H9 (cell line): ENCODE results near the gene KIAA0753. TPM values are rescaled to one million over a fixed set of nuclear protein-coding genes. Genes with fewer than 3 reads are reported as not detected.
"Not testable (repeated sequence)": the region's sequence is repeated elsewhere in the genome, so short reads cannot be mapped to it uniquely, and the experiment has no call there.

Source experiments
- DNase-seq: peaks from one replicate; pipeline ENCODE4 v3.0.0-alpha.2; 2017
- H2AFZ ChIP-seq: one replicate; pipeline ENCODE4 v1.6.1; 2013; ENCODE audit warnings: mild to moderate bottlenecking, low read length, control low read depth, moderate library complexity
- H2AK5ac ChIP-seq: 2 replicates; pipeline ENCODE4 v1.6.1; 2013; ENCODE audit warnings: low read length, control low read depth, mixed read lengths; ENCODE audit not compliant: insufficient read length
- H2BK120ac ChIP-seq: one replicate; pipeline ENCODE4 v1.6.1; 2013; ENCODE audit warnings: low read depth, mild to moderate bottlenecking, low read length, control low read depth, inconsistent platforms; ENCODE audit not compliant: poor library complexity, severe bottlenecking
- H2BK12ac ChIP-seq: 2 replicates; pipeline ENCODE4 v1.6.1; 2013; ENCODE audit warnings: low read length, control low read depth, mixed read lengths, low read depth; ENCODE audit not compliant: insufficient read length
- H2BK15ac ChIP-seq: 2 replicates; pipeline ENCODE4 v1.6.1; 2013; ENCODE audit warnings: low read depth, low read length, control low read depth
- H2BK20ac ChIP-seq: one replicate; pipeline ENCODE4 v1.6.1; 2013; ENCODE audit warnings: low read depth, mild to moderate bottlenecking, low read length, control low read depth, inconsistent platforms; ENCODE audit not compliant: poor library complexity, severe bottlenecking
- H2BK5ac ChIP-seq: 2 replicates; pipeline ENCODE4 v1.6.1; 2013; ENCODE audit warnings: low read length, control low read depth, mixed read lengths; ENCODE audit not compliant: insufficient read length
- H3K14ac ChIP-seq: 2 replicates; pipeline ENCODE4 v1.6.1; 2013; ENCODE audit warnings: low read length, control low read depth; ENCODE audit not compliant: insufficient read depth
- H3K18ac ChIP-seq: 2 replicates; pipeline ENCODE4 v1.6.1; 2013; ENCODE audit warnings: low read depth, mild to moderate bottlenecking, mixed read lengths, low read length, control low read depth; ENCODE audit not compliant: insufficient read length
- H3K23ac ChIP-seq: 2 replicates; pipeline ENCODE4 v1.6.1; 2013; ENCODE audit warnings: low read length, control low read depth, mixed read lengths, low read depth; ENCODE audit not compliant: insufficient read length
- H3K23me2 ChIP-seq: 2 replicates; pipeline ENCODE4 v1.6.1; 2013; ENCODE audit warnings: low read depth, mild to moderate bottlenecking, mixed read lengths, low read length, control low read depth; ENCODE audit not compliant: insufficient read length, poor library complexity, severe bottlenecking
- H3K27ac ChIP-seq: 2 replicates; pipeline ENCODE4 v1.5.1; 2013; ENCODE audit warnings: low read length, control low read depth, mixed read lengths, low read depth; ENCODE audit not compliant: insufficient read length
- H3K27me3 ChIP-seq: 2 replicates; pipeline ENCODE4 v1.6.1; 2013; ENCODE audit warnings: low read length, control low read depth, inconsistent platforms; ENCODE audit not compliant: insufficient read depth
- H3K4ac ChIP-seq: 2 replicates; pipeline ENCODE4 v1.6.1; 2013; ENCODE audit warnings: low read depth, mild to moderate bottlenecking, control low read depth, inconsistent platforms, low read length, moderate library complexity
- H3K4me1 ChIP-seq: 2 replicates; pipeline ENCODE4 v1.6.1; 2013; ENCODE audit warnings: low read length, control low read depth, inconsistent platforms; ENCODE audit not compliant: insufficient read depth
- H3K4me2 ChIP-seq: 2 replicates; pipeline ENCODE4 v1.6.1; 2013; ENCODE audit warnings: low read length, control low read depth, mixed read lengths; ENCODE audit not compliant: insufficient read length, insufficient read depth
- H3K56ac ChIP-seq: 2 replicates; pipeline ENCODE4 v1.6.1; 2013; ENCODE audit warnings: low read depth, mild to moderate bottlenecking, mixed read lengths, low read length, control low read depth; ENCODE audit not compliant: insufficient read length
- H3K79me1 ChIP-seq: 2 replicates; pipeline ENCODE4 v1.6.1; 2013; ENCODE audit warnings: low read depth, mild to moderate bottlenecking, moderate library complexity, low read length, control low read depth, inconsistent platforms; ENCODE audit not compliant: insufficient read depth, poor library complexity, severe bottlenecking
- H3K79me2 ChIP-seq: 2 replicates; pipeline ENCODE4 v1.6.1; 2013; ENCODE audit warnings: low read length, control low read depth, inconsistent platforms; ENCODE audit not compliant: insufficient read depth
- H3K9ac ChIP-seq: 2 replicates; pipeline ENCODE4 v1.6.1; 2013; ENCODE audit warnings: low read length, control low read depth, mixed read lengths; ENCODE audit not compliant: insufficient read length; ENCODE audit errors: extremely low read depth
- H3K9me3 ChIP-seq: one replicate; pipeline ENCODE4 v1.6.1; 2013; ENCODE audit warnings: low read depth, low read length, inconsistent platforms; ENCODE audit not compliant: control insufficient read depth
- H3T11ph ChIP-seq: one replicate; pipeline ENCODE4 v1.6.1; 2013; ENCODE audit warnings: mild to moderate bottlenecking, low read length, control low read depth, inconsistent platforms
- H4K20me1 ChIP-seq: one replicate; pipeline ENCODE4 v1.6.1; 2013; ENCODE audit not compliant: control insufficient read depth, insufficient read length, insufficient read depth
- H4K5ac ChIP-seq: 2 replicates; pipeline ENCODE4 v1.6.1; 2013; ENCODE audit warnings: low read depth, mild to moderate bottlenecking, mixed read lengths, low read length, control low read depth; ENCODE audit not compliant: insufficient read length
- H4K8ac ChIP-seq: replicated peaks from 2 replicates; pipeline ENCODE4 v1.6.1; 2013; ENCODE audit warnings: low read length, control low read depth, mixed read lengths, low read depth; ENCODE audit not compliant: insufficient read length
- H4K91ac ChIP-seq: 2 replicates; pipeline ENCODE4 v1.6.1; 2013; ENCODE audit warnings: low read depth, mild to moderate bottlenecking, moderate library complexity, mixed read lengths, low read length, control low read depth; ENCODE audit not compliant: insufficient read length
- H3K27ac Mint-ChIP-seq, 3 experiments: 2 replicates in 2 of 3; 3 replicates in 1 of 3; pipeline ENCODE4 v1.8.0; 2020 to 2021; ENCODE audit warnings: mixed read lengths in 3 of 3, mild to moderate bottlenecking in 1 of 3, moderate library complexity in 1 of 3
- H3K27me3 Mint-ChIP-seq: 2 replicates; pipeline ENCODE4 v1.8.0; 2021; ENCODE audit warnings: low read depth, mild to moderate bottlenecking, moderate library complexity, mixed read lengths
- H3K36me3 Mint-ChIP-seq, 3 experiments: 2 replicates in 2 of 3; 3 replicates in 1 of 3; pipeline ENCODE4 v1.8.0; 2020 to 2021; ENCODE audit warnings: low read depth in 3 of 3, mixed read lengths in 3 of 3; ENCODE audit not compliant: insufficient read depth in 1 of 3
- H3K4me1 Mint-ChIP-seq, 2 experiments: 2 replicates each; pipeline ENCODE4 v1.8.0; 2020; ENCODE audit warnings: mixed read lengths in 2 of 2
- H3K4me3 Mint-ChIP-seq, 2 experiments: 2 replicates in 1 of 2; 3 replicates in 1 of 2; pipeline ENCODE4 v1.8.0; 2020 to 2021; ENCODE audit warnings: mild to moderate bottlenecking in 2 of 2, mixed read lengths in 2 of 2, moderate library complexity in 1 of 2
- H3K9me3 Mint-ChIP-seq, 2 experiments: 2 replicates in 1 of 2; 3 replicates in 1 of 2; pipeline ENCODE4 v1.8.0; 2020; ENCODE audit warnings: mild to moderate bottlenecking in 2 of 2, mixed read lengths in 2 of 2, moderate library complexity in 1 of 2
- WGBS: extraction: QIAGEN DNeasy Blood & Tissue Kit; methylation state at CpG from one replicate; pipeline ENCODE4 v1.1.7; 2013; ENCODE audit warnings: missing lambda C conversion rate, low lambda C conversion rate, mixed read lengths; ENCODE audit not compliant: insufficient read length; ENCODE audit errors: extremely low coverage; 5-methylcytosine and 5-hydroxymethylcytosine counted together
- total RNA-seq: library from RNA; stranded (reverse); gene quantifications from 2 replicates; pipeline ENCODE4 v1.2.1, GENCODE V29; 2021
- TF ChIP-seq, protein P1 (sequence below): fragments of 200-600 bp; sonication (generic); conservative IDR thresholded peaks from 3 replicates; pipeline ENCODE4 v1.8.0; 2021; ENCODE audit warnings: antibody characterized with exemption, mild to moderate bottlenecking

KIAA0753 gene
- total RNA-seq, 1 experiment from 2014 or later: 37.2 TPM

DNA sequence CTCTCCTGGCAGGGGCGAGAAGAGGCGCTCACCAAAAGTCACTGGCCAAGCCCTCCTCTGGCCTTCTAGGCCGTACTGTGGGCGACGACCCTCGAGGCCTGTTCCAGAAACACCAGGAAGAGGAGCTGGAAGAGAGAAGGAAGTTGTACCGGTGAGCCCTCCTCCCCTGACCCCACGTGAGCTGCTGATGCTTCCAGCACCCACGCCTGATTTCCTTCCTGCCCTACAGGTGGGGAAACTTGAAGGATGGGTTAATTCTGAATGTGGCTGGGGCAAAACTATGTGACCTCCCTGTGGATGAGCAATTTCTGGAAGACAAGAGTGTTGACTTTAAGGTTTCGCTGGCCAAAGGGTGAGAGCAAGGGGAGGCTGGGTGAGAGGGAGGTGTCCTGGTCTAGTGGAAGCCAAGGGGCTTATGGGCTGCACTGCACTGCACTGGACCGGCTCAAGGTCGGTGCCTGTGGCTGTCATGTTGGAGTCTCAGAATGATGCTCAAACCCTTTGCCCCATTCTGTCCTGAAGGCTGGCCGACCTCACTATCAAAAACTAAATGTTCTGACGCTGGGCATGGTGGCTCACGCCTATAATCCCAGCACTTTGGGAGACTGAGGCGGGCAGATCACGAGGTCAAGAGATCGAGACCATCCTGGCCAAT, 17.2 kb upstream of the KIAA0753 start:
- Mint-ChIP-seq H3K4me1 (peaks cover 31 to 32% of the 10 kb centered on the region in 2 experiments), H3K27ac (no peak overlapping the region), H3K36me3 (peaks cover 0 to 1% (median 0%) of the 10 kb centered on the region in 3 experiments; a peak in 1 of 7 replicates), H3K27me3 (peaks cover 85% of the 10 kb centered on the region), H3K9me3 (no peaks in the 10 kb centered on the region; a peak in 2 of 5 replicates), H3K4me3 (peak overlapping the region; percentile 70 to 80)
- H3K27ac ChIP-seq: no peak overlapping the region
- H3K14ac ChIP-seq: no peak overlapping the region
- H3K4me2 ChIP-seq: peak overlapping the region; percentile 11
- H3K79me1 ChIP-seq: no peaks in the 10 kb centered on the region
- H2AFZ ChIP-seq: no peak overlapping the region
- H4K91ac ChIP-seq: no peak overlapping the region
- H3K9ac ChIP-seq: no peak overlapping the region
- no peak overlapping the region for H3K56ac ChIP-seq
- H3K4ac ChIP-seq: no peak overlapping the region
- no peaks in the 10 kb centered on the region for H3K79me2 ChIP-seq
- peaks cover 10% of the 10 kb centered on the region for H3K23me2 ChIP-seq
- peak; percentile 48 for DNase-seq
- no peak overlapping the region for H2AK5ac ChIP-seq
- H2BK5ac ChIP-seq: no peak overlapping the region
- no peak overlapping the region for H2BK12ac ChIP-seq
- H4K5ac ChIP-seq: no peak overlapping the region
- no peak overlapping the region for H2BK15ac ChIP-seq
- peaks cover 14% of the 10 kb centered on the region; the same call in 1 of the 2 replicates for H3K27me3 ChIP-seq
- peaks cover 2% of the 10 kb centered on the region; the same call in 1 of the 2 replicates for H3K4me1 ChIP-seq
- TF ChIP-seq, protein P1, sequence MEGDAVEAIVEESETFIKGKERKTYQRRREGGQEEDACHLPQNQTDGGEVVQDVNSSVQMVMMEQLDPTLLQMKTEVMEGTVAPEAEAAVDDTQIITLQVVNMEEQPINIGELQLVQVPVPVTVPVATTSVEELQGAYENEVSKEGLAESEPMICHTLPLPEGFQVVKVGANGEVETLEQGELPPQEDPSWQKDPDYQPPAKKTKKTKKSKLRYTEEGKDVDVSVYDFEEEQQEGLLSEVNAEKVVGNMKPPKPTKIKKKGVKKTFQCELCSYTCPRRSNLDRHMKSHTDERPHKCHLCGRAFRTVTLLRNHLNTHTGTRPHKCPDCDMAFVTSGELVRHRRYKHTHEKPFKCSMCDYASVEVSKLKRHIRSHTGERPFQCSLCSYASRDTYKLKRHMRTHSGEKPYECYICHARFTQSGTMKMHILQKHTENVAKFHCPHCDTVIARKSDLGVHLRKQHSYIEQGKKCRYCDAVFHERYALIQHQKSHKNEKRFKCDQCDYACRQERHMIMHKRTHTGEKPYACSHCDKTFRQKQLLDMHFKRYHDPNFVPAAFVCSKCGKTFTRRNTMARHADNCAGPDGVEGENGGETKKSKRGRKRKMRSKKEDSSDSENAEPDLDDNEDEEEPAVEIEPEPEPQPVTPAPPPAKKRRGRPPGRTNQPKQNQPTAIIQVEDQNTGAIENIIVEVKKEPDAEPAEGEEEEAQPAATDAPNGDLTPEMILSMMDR: no peak
- H3K9me3 ChIP-seq: no peaks in the 10 kb centered on the region
- H3K18ac ChIP-seq: no peak overlapping the region
- H3K23ac ChIP-seq: no peak overlapping the region
- no peak overlapping the region for H3T11ph ChIP-seq
- H2BK120ac ChIP-seq: no peak overlapping the region
- no peak overlapping the region for H2BK20ac ChIP-seq
- H4K20me1 ChIP-seq: no peaks in the 10 kb centered on the region
- WGBS: no CpG with 5 or more reads among the region's 18 CpGs
- no peak overlapping the region for H4K8ac ChIP-seq

DNA sequence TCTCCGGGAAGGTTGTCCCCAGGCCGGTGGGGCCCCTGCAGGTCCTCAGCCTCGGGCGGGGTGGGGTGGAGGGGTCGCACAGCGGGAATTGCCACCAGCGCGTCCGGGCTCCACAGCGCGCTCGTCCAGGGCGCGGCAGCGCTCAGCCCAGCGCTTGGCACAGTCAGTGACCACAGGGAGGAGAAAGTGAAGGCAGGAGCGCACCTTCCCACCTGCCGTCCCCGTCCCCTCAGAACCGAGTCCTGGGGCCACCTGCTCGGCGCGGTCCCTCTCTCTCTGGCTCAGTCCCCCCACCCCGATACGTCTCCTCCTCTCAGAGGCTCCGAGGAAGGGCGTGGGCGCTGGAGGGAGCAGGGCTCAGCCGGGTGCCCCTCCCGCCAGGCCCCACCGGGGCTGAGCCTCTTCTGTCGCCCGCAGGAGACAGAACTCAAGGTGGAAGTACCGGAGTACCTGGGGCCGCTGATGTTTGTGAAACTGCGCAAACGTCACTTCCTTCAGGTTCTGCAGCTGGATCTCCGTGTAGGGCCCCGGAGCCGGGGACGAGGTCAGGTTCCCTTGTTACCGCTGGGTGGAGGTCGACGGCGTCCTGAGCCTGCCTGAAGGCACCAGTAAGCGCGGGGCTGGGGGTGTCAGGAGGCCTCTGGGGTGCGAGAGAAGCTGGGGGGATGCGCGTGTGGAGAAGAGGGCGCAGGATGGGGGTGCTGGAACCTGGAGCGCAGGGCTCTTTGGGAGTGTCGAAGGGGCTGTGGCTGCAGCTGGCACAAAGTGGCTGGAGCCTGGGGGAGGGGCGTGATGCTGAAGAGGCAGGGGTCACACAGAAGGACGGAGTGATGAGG, 16.5 kb upstream of the KIAA0753 start:
- H4K91ac ChIP-seq, H2AK5ac ChIP-seq, H3K56ac ChIP-seq, H3K9ac ChIP-seq, H3K79me1 ChIP-seq, H4K8ac ChIP-seq, H2BK120ac ChIP-seq, H2BK5ac ChIP-seq, H3K9me3 Mint-ChIP-seq, H2AFZ ChIP-seq, H3K14ac ChIP-seq, H3K27ac Mint-ChIP-seq, H2BK15ac ChIP-seq, H3K79me2 ChIP-seq, H3K18ac ChIP-seq, H3K27ac ChIP-seq, H3K4me1 ChIP-seq, H3K9me3 ChIP-seq, H4K20me1 ChIP-seq, H2BK20ac ChIP-seq, H2BK12ac ChIP-seq, H3T11ph ChIP-seq, H3K4ac ChIP-seq, H3K23ac ChIP-seq, H3K36me3 Mint-ChIP-seq, H4K5ac ChIP-seq: not testable (repeated sequence)
- peaks cover 16% of the 10 kb centered on the region; the same call in 1 of the 2 replicates for H3K27me3 ChIP-seq
- WGBS: no CpG with 5 or more reads among the region's 55 CpGs
- peaks cover 33 to 38% of the 10 kb centered on the region in 2 experiments for H3K4me1 Mint-ChIP-seq
- peak; percentile 74 for DNase-seq
- peaks cover 87% of the 10 kb centered on the region for H3K27me3 Mint-ChIP-seq
- H3K4me2 ChIP-seq: peak overlapping the region; percentile 11
- H3K23me2 ChIP-seq: peaks cover 10% of the 10 kb centered on the region
- H3K4me3 Mint-ChIP-seq: peak overlapping the region; percentile 70 to 90
